H1 (cell line): ENCODE data around the gene DLGAP3. TPM values are rescaled to one million over a fixed set of nuclear protein-coding genes. Genes with fewer than 3 reads are reported as not detected.
A peak's percentile ranks its signal among the peaks of the same experiment; 100 is the strongest.

Experiments used
- CTCF ChIA-PET: fragments of 300-600 bp; sonication (Branson Sonifier 250); formaldehyde crosslinking; loops from one replicate; lab custom pipeline; 2021; ENCODE audit not compliant: partially characterized antibody; lab: Charles Lee
- POLR2A ChIA-PET: fragments of 300-600 bp; sonication (Branson Sonifier 250); formaldehyde crosslinking; loops from one replicate; lab custom pipeline; 2021; ENCODE audit warnings: inconsistent platforms; ENCODE audit not compliant: partially characterized antibody; lab: Charles Lee
- DNase-seq, 2 experiments: peaks; one replicate each; pipeline versions ENCODE4 v3.0.0 to v3.0.0-alpha.2; 2010 to 2022; ENCODE audit warnings: low spot score in 2 of 2, low read depth in 1 of 2, mixed read lengths in 1 of 2
- FAIRE-seq: peaks from 2 replicates; lab custom pipeline; 2011; peaks lifted over from hg19 to GRCh38; lab: Jason Lieb, UNC
- H2AFZ ChIP-seq: 2 replicates; pipeline ENCODE4 v1.8.1; 2012; ENCODE audit warnings: low read length, inconsistent platforms
- H2AK5ac ChIP-seq: 2 replicates; pipeline ENCODE4 v1.6.1; 2013; ENCODE audit warnings: low read depth, low read length
- H2BK120ac ChIP-seq: replicated peaks from 2 replicates; pipeline ENCODE3; 2013; ENCODE audit warnings: low read depth, low read length, inconsistent platforms
- H2BK12ac ChIP-seq: 2 replicates; pipeline ENCODE4 v1.6.1; 2013; ENCODE audit warnings: low read depth, low read length
- H2BK15ac ChIP-seq: 2 replicates; pipeline ENCODE4 v1.6.1; 2013; ENCODE audit warnings: low read length
- H2BK20ac ChIP-seq: 2 replicates; pipeline ENCODE4 v1.6.1; 2013; ENCODE audit warnings: low read length
- H2BK5ac ChIP-seq: 2 replicates; pipeline ENCODE4 v1.6.1; 2013; ENCODE audit warnings: low read depth, low read length
- H3K14ac ChIP-seq: 2 replicates; pipeline ENCODE4 v1.6.1; 2013; ENCODE audit warnings: inconsistent platforms; ENCODE audit not compliant: insufficient read length
- H3K18ac ChIP-seq: 2 replicates; pipeline ENCODE4 v1.6.1; 2013; ENCODE audit warnings: low read length; ENCODE audit errors: extremely low read depth
- H3K23ac ChIP-seq: 2 replicates; pipeline ENCODE4 v1.6.1; 2013; ENCODE audit warnings: inconsistent platforms; ENCODE audit not compliant: insufficient read length
- H3K23me2 ChIP-seq: 2 replicates; pipeline ENCODE4 v1.6.1; 2013; ENCODE audit warnings: low read depth, low read length
- H3K27ac ChIP-seq: 2 replicates; pipeline ENCODE4 v1.6.1; 2011; ENCODE audit warnings: low read depth, low read length, inconsistent platforms
- H3K27me3 ChIP-seq, 4 experiments: replicated peaks in 1 of 4; 1 replicate in 1 of 4; 2 replicates in 3 of 4; pipeline versions ENCODE4 v1.6.1 to v1.8.1; 2011 to 2013; ENCODE audit warnings: low read length in 3 of 4, mild to moderate bottlenecking in 3 of 4, inconsistent platforms in 2 of 4, mixed read lengths in 2 of 4, moderate library complexity in 1 of 4; ENCODE audit not compliant: control insufficient read depth in 3 of 4, insufficient read depth in 3 of 4; ENCODE audit errors: extremely low read depth in 1 of 4
- H3K36me3 ChIP-seq, 4 experiments: 2 replicates each; pipeline versions ENCODE4 v1.6.1 to v1.8.1; 2011 to 2013; ENCODE audit warnings: mild to moderate bottlenecking in 4 of 4, low read length in 3 of 4, moderate library complexity in 2 of 4, control low read depth in 1 of 4, inconsistent platforms in 1 of 4; ENCODE audit not compliant: insufficient read depth in 4 of 4, control insufficient read depth in 2 of 4
- H3K4ac ChIP-seq: replicated peaks from 2 replicates; pipeline ENCODE3; 2013; ENCODE audit warnings: low read length, low read depth, mixed read lengths, inconsistent platforms; ENCODE audit not compliant: insufficient read length
- H3K4me1 ChIP-seq, 4 experiments: replicated peaks in 1 of 4; 1 replicate in 1 of 4; 2 replicates in 3 of 4; pipeline versions ENCODE4 v1.6.1 to v1.8.1; 2011 to 2013; ENCODE audit warnings: low read length in 3 of 4, inconsistent platforms in 2 of 4, mixed read lengths in 1 of 4; ENCODE audit not compliant: insufficient read depth in 4 of 4, control insufficient read depth in 3 of 4
- H3K4me2 ChIP-seq, 2 experiments: 2 replicates each; pipeline versions ENCODE4 v1.6.1 to v1.8.1; 2011 to 2013; ENCODE audit warnings: low read depth in 2 of 2, low read length in 2 of 2, control low read depth in 1 of 2, inconsistent platforms in 1 of 2, mild to moderate bottlenecking in 1 of 2; ENCODE audit not compliant: insufficient read depth in 1 of 2
- H3K4me3 ChIP-seq, 4 experiments: fragments of 200-600, 300-600 bp in 1 of 4; sonication (generic), shearing (Covaris generic), sonication (Bioruptor Twin) in 1 of 4; 2 replicates each; pipeline versions ENCODE4 v1.5.1 to v1.8.1; 2011 to 2016; ENCODE audit warnings: low read length in 4 of 4, low read depth in 3 of 4, control low read depth in 2 of 4, inconsistent platforms in 2 of 4, mild to moderate bottlenecking in 2 of 4, mixed read lengths in 1 of 4, moderate library complexity in 1 of 4; ENCODE audit not compliant: insufficient read depth in 2 of 4; ENCODE audit errors: extremely low read depth in 1 of 4
- H3K56ac ChIP-seq: replicated peaks from 2 replicates; pipeline ENCODE3; 2013; ENCODE audit warnings: low read depth, mild to moderate bottlenecking, mixed read lengths, low read length, inconsistent platforms; ENCODE audit not compliant: insufficient read length
- H3K79me1 ChIP-seq: 2 replicates; pipeline ENCODE4 v1.6.1; 2013; ENCODE audit warnings: low read depth, low read length, control low read depth
- H3K79me2 ChIP-seq, 2 experiments: 2 replicates each; pipeline versions ENCODE4 v1.6.1 to v1.8.1; 2012 to 2013; ENCODE audit warnings: low read length in 2 of 2, mild to moderate bottlenecking in 2 of 2, inconsistent platforms in 1 of 2; ENCODE audit not compliant: insufficient read depth in 2 of 2, control insufficient read depth in 1 of 2
- H3K9ac ChIP-seq, 4 experiments: replicated peaks in 1 of 4; 1 replicate in 1 of 4; 2 replicates in 3 of 4; pipeline versions ENCODE4 v1.6.1 to v1.8.1; 2011 to 2013; ENCODE audit warnings: low read depth in 3 of 4, low read length in 3 of 4, control low read depth in 2 of 4, mild to moderate bottlenecking in 2 of 4, moderate library complexity in 2 of 4, inconsistent platforms in 1 of 4; ENCODE audit errors: extremely low read depth in 1 of 4
- H3K9me3 ChIP-seq, 2 experiments: 2 replicates each; pipeline versions ENCODE4 v1.6.1 to v1.8.1; 2012 to 2013; ENCODE audit warnings: mild to moderate bottlenecking in 2 of 2, moderate library complexity in 2 of 2, control low read depth in 1 of 2, inconsistent platforms in 1 of 2, low read depth in 1 of 2, low read length in 1 of 2, mixed read lengths in 1 of 2; ENCODE audit not compliant: insufficient read depth in 2 of 2
- H4K20me1 ChIP-seq, 2 experiments: replicated peaks in 1 of 2; 2 replicates each; pipeline versions ENCODE3 to v1.8.1; 2011 to 2013; ENCODE audit warnings: inconsistent platforms in 2 of 2, low read length in 2 of 2, mild to moderate bottlenecking in 1 of 2; ENCODE audit not compliant: insufficient read depth in 2 of 2, control insufficient read depth in 1 of 2
- H4K5ac ChIP-seq: 2 replicates; pipeline ENCODE4 v1.6.1; 2013; ENCODE audit warnings: low read length, low read depth, mixed read lengths, inconsistent platforms; ENCODE audit not compliant: insufficient read length
- H4K8ac ChIP-seq: 2 replicates; pipeline ENCODE4 v1.8.0; 2013; ENCODE audit warnings: mild to moderate bottlenecking, moderate library complexity, low read length, inconsistent platforms; ENCODE audit not compliant: insufficient read depth; ENCODE audit errors: extremely low read depth
- H4K91ac ChIP-seq: replicated peaks from 2 replicates; pipeline ENCODE3; 2013; ENCODE audit warnings: low read length, mixed read lengths, inconsistent platforms; ENCODE audit not compliant: insufficient read length
- CBX8 ChIP-seq: fragments of 300-800, 300-1000 bp; sonication (generic); IDR thresholded peaks from 2 replicates; pipeline ENCODE4 v1.7.1; 2016; ENCODE audit warnings: low read depth, low read length, borderline replicate concordance
- JUND ChIP-seq: IDR thresholded peaks from 2 replicates; pipeline ENCODE4 v1.6.1; 2011; ENCODE audit warnings: mild to moderate bottlenecking, improper control_type of control experiment, low read length
- POU5F1 ChIP-seq: IDR thresholded peaks from 2 replicates; pipeline ENCODE4 v1.6.1; 2011; ENCODE audit warnings: low read depth, mild to moderate bottlenecking, low read length, moderate library complexity
- RAD21 ChIP-seq, 2 experiments: IDR thresholded peaks in 1 of 2; conservative IDR thresholded peaks in 1 of 2; 2 replicates each; pipeline ENCODE4 v1.6.1; 2011; ENCODE audit warnings: low read depth in 2 of 2, low read length in 2 of 2, improper control_type of control experiment in 1 of 2, inconsistent platforms in 1 of 2, mild to moderate bottlenecking in 1 of 2, moderate library complexity in 1 of 2
- WGBS, 2 experiments: shearing (Covaris generic) in 1 of 2; methylation state at CpG; one replicate each; pipeline versions ENCODE4 v1.1.6 to v1.1.7; 2013 to 2015; ENCODE audit warnings: low lambda C conversion rate in 2 of 2, mixed read lengths in 2 of 2, inconsistent platforms in 1 of 2, low coverage in 1 of 2, missing lambda C conversion rate in 1 of 2; ENCODE audit not compliant: insufficient replicate concordance in 2 of 2, insufficient coverage in 1 of 2, insufficient read length in 1 of 2; ENCODE audit errors: extremely low coverage in 1 of 2, missing lambda C conversion rate in 1 of 2; 5-methylcytosine and 5-hydroxymethylcytosine counted together
- polyA plus RNA-seq, 7 experiments: library from polyadenylated mRNA; depleted of rRNA in 3 of 7; stranded (reverse) in 5 of 7; unstranded in 2 of 7; fragments of >200 nt in 5 of 7; fragments of 200-250 nt in 2 of 7; gene quantifications; 1 replicate in 5 of 7; 2 replicates in 1 of 7; 4 replicates in 1 of 7; pipeline versions ENCODE4 v1.2.1 to v1.2.3, GENCODE V29; 2011 to 2013; ENCODE audit warnings: missing spikeins in 2 of 7, mixed read lengths in 2 of 7
- total RNA-seq: library from RNA; stranded (reverse); fragmentation: NEBNext Ultra II Directional; extraction: Animal tissue kit (Norgen Biotek cat#: 25700); gene quantifications from 2 replicates; pipeline ENCODE4 v1.2.1, GENCODE V29; 2021
- TF ChIP-seq, protein P1 (sequence below), 3 experiments: IDR thresholded peaks; 1 replicate in 2 of 3; 2 replicates in 1 of 3; pipeline versions ENCODE4 v1.5.1 to v1.6.1; 2011; ENCODE audit warnings: low read length in 3 of 3, mild to moderate bottlenecking in 3 of 3, inconsistent platforms in 2 of 3, low read depth in 1 of 3, moderate library complexity in 1 of 3; ENCODE audit not compliant: insufficient read depth in 1 of 3; ENCODE audit errors: control extremely low read depth in 1 of 3

The DLGAP3 gene
- total and polyA plus RNA-seq, 2 of the 8 experiments (the other 6 are each of a cell fraction or from before 2014, with no cell fraction given): 3.8 to 13.2 TPM

DNA sequence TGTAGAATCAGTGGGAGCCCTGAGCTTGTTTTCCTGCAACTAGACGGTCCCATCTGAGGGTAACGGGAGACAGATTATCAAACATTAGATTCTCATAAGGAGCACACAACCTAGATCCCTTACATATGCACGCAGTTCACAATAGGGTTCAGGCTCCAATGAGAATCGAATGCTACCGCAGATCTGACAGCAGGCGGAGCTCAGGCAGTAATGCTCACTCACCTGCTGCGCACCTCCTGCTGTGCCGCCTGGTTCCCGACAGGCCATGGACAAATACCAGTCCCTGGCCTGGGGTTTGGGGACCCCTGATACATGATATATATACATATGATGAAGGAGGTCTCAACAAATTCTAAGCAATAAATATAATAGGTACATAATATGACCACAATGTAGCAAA lies 50.2 kb downstream of the DLGAP3 start:
- Histone ChIP-seq H3K56ac (no peak overlapping the region), H2BK12ac (no peak overlapping the region), H2BK120ac (no peak overlapping the region), H3K4me2 (no peak overlapping the region), H3K14ac (no peak overlapping the region), H3K18ac (no peak overlapping the region), H4K20me1 (peaks cover 0 to 2% of the 10 kb centered on the region in 2 experiments), H3K27me3 (peaks cover 0 to 2% (median under 1%) of the 10 kb centered on the region in 4 experiments; a peak in 3 of 7 replicates), H3K9ac (no peak overlapping the region), H4K5ac (no peak overlapping the region), H2AFZ (no peak overlapping the region), H3K23ac (no peak overlapping the region), H2BK20ac (no peak overlapping the region), H3K9me3 (no peaks in the 10 kb centered on the region), H3K79me1 (no peaks in the 10 kb centered on the region), H3K79me2 (no peaks in the 10 kb centered on the region), H4K8ac (no peak overlapping the region), H3K4ac (no peak overlapping the region), H2AK5ac (no peak overlapping the region), H3K27ac (no peak overlapping the region), H3K23me2 (no peaks in the 10 kb centered on the region), H4K91ac (no peak overlapping the region), H2BK5ac (no peak overlapping the region), H3K36me3 (no peaks in the 10 kb centered on the region), H3K4me1 (no peaks in the 10 kb centered on the region), H2BK15ac (no peak overlapping the region), H3K4me3 (no peak overlapping the region)
- TF ChIP-seq CBX8: no peak
- TF ChIP-seq JUND: no peak
- TF ChIP-seq POU5F1: no peak
- no peak for TF ChIP-seq RAD21 (IDR thresholded peaks at IDR 0.05 in 1 of 2, conservative IDR thresholded peaks at IDR 0.05 in 1 of 2; ENCODE audit: low read depth in 2 of 2, low read length in 2 of 2)
- TF ChIP-seq, protein P1, sequence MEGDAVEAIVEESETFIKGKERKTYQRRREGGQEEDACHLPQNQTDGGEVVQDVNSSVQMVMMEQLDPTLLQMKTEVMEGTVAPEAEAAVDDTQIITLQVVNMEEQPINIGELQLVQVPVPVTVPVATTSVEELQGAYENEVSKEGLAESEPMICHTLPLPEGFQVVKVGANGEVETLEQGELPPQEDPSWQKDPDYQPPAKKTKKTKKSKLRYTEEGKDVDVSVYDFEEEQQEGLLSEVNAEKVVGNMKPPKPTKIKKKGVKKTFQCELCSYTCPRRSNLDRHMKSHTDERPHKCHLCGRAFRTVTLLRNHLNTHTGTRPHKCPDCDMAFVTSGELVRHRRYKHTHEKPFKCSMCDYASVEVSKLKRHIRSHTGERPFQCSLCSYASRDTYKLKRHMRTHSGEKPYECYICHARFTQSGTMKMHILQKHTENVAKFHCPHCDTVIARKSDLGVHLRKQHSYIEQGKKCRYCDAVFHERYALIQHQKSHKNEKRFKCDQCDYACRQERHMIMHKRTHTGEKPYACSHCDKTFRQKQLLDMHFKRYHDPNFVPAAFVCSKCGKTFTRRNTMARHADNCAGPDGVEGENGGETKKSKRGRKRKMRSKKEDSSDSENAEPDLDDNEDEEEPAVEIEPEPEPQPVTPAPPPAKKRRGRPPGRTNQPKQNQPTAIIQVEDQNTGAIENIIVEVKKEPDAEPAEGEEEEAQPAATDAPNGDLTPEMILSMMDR (IDR thresholded peaks at IDR 0.05; ENCODE audit: control extremely low read depth in 1 of 3, insufficient read depth in 1 of 3, low read depth in 1 of 3, low read length in 3 of 3): peak in 1 of 3 experiments; percentile 6; a peak in 1 of 4 replicates
- ChIA-PET CTCF (interaction anchor here (0.6 to 1.2 kb wide), 3 partner anchors 13 to 1533 kb away, joined by 3 to 4 read pairs (median 4); no protein-coding TSS in a partner anchor), POLR2A (no interaction called here)
- no peak for FAIRE-seq
- WGBS, 2 experiments: 66% methylated on average over 9 of the region's 9 CpGs; no CpG with 5 or more reads in 1 of the 2 experiments
- peak in 1 of 2 experiments; percentile 59 for DNase-seq
